Muscle of leg (tissue), 11 donors: ENCODE results near the gene KCNJ5. TPM values are rescaled to one million over a fixed set of nuclear protein-coding genes. Genes with fewer than 3 reads are reported as not detected.
"Not testable (repeated sequence)": the region's sequence is repeated elsewhere in the genome, so short reads cannot be mapped to it uniquely, and the experiment has no call there.

Experiments used
- DNase-seq: peaks from one replicate; pipeline ENCODE4 v3.0.0; 2013
- H3K27ac ChIP-seq: one replicate; pipeline ENCODE4 v1.5.1; 2013; ENCODE audit warnings: mild to moderate bottlenecking, low read length, control low read depth
- H3K27me3 ChIP-seq: one replicate; pipeline ENCODE4 v1.6.1; 2013; ENCODE audit warnings: low read length; ENCODE audit not compliant: control insufficient read depth, insufficient read depth
- H3K36me3 ChIP-seq: one replicate; pipeline ENCODE4 v1.6.1; 2013; ENCODE audit warnings: low read length; ENCODE audit not compliant: control insufficient read depth, insufficient read depth
- H3K4me1 ChIP-seq: one replicate; pipeline ENCODE4 v1.6.1; 2013; ENCODE audit warnings: low read length; ENCODE audit not compliant: control insufficient read depth, insufficient read depth
- H3K4me3 ChIP-seq: one replicate; pipeline ENCODE4 v1.5.1; 2013; ENCODE audit warnings: low read length, control low read depth
- H3K9me3 ChIP-seq: replicated peaks from 2 replicates; pipeline ENCODE4 v1.6.1; 2013; ENCODE audit warnings: low read depth, low read length; ENCODE audit not compliant: control insufficient read depth
- WGBS: methylation state at CpG from one replicate; pipeline ENCODE4 v1.1.5; 2013; ENCODE audit warnings: missing lambda C conversion rate; ENCODE audit not compliant: insufficient coverage; 5-methylcytosine and 5-hydroxymethylcytosine counted together
- polyA plus RNA-seq, 8 donors: library from polyadenylated mRNA; unstranded; fragments of 120-200 nt; gene quantifications; one replicate each; pipeline versions ENCODE4 v1.2.1 to v1.2.3, GENCODE V29; 2013; ENCODE audit warnings: inconsistent platforms in 1 of 8, low replicate concordance in 1 of 8; ENCODE audit not compliant: insufficient read length in 8 of 8, insufficient read depth in 1 of 8
- total RNA-seq: library from RNA; stranded (reverse); fragments of 120-200 nt; gene quantifications from one replicate; pipeline ENCODE4 v1.2.4, GENCODE V29; 2013

Gene KCNJ5
- total and polyA plus RNA-seq, 9 donors, result 0.35 to 1.5 (median 0.57) TPM

- peaks cover 41% of the 10 kb centered on the region for H3K4me1 ChIP-seq
- no peak for DNase-seq
- H3K36me3 ChIP-seq, result no peaks in the 10 kb centered on the region
These were observed 20.5 kb downstream of the KCNJ5 start for GRCh38 chr11:128911701-128912100.

DNA sequence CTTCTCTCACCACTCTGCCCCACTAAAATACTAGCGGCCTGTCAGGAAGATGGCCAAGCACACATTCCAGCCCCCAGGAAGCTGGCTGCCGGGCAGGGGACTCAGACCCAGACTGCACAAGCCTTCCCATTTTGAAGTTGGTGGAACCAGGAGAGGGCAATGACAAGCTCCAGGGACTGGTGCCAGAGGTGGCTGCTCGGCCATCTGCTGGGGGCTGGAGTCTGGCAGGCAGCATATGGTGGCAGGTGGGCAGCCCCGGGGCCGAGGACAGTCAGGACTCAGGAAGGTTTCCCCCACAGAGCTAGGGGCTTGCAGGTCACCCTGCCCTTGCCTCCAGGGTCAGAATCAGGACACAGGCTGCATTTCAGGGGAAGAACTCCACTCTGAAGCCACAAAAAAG, 22.6 kb downstream of the KCNJ5 start:
- Histone ChIP-seq H3K4me3 (no peak overlapping the region), H3K27ac (no peak overlapping the region), H3K4me1 (peaks cover 35% of the 10 kb centered on the region), H3K9me3 (no peaks in the 10 kb centered on the region), H3K36me3 (no peaks in the 10 kb centered on the region), H3K27me3 (no peaks in the 10 kb centered on the region)
- 86% methylated on average over 1 of the region's 5 CpGs for WGBS
- DNase-seq, result no peak

More at GRCh38 chr11:128911701-128912100, 20.5 kb downstream of the KCNJ5 start:
- Histone ChIP-seq H3K27me3 (no peaks in the 10 kb centered on the region), H3K4me3 (no peak overlapping the region), H3K27ac (no peak overlapping the region), H3K9me3 (no peaks in the 10 kb centered on the region)
- 96% methylated on average over 13 of the region's 18 CpGs for WGBS

GRCh38 chr11:128914216-128915148, 23.3 kb downstream of the KCNJ5 start:
- DNase-seq, result no peak
- H3K27me3 ChIP-seq, result no peaks in the 10 kb centered on the region
- H3K4me1 ChIP-seq, result peaks cover 28% of the 10 kb centered on the region
- H3K36me3 ChIP-seq, result no peaks in the 10 kb centered on the region
- no peaks in the 10 kb centered on the region for H3K9me3 ChIP-seq
- no peak overlapping the region for H3K27ac ChIP-seq
- H3K4me3 ChIP-seq, result no peak overlapping the region
- 86% methylated on average over 14 of the region's 18 CpGs for WGBS

DNA sequence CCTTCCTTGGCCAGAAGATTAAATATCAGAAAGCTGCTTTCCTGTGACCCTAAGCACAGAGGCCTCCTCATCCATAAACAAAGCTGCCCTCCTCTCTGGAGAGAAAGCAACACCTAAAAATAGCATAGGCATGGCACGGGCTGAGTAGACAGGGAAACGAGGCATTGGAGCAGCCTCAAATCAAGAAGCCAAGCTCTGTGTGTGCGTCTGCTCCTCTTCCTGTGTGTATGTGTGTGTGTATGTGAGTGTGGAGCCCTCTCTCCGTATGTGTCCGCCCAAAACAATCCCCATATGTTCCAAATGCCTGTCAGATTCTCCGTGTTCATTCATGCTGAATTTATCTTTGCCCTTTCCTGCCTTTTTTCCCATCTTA, 24.0 kb downstream of the KCNJ5 start:
- Histone ChIP-seq H3K27me3 (no peaks in the 10 kb centered on the region), H3K9me3 (no peaks in the 10 kb centered on the region), H3K36me3 (no peaks in the 10 kb centered on the region), H3K27ac (no peak overlapping the region), H3K4me3 (no peak overlapping the region), H3K4me1 (peaks cover 25% of the 10 kb centered on the region)
- no peak for DNase-seq
- 41% methylated on average over 2 of the region's 6 CpGs for WGBS

DNA sequence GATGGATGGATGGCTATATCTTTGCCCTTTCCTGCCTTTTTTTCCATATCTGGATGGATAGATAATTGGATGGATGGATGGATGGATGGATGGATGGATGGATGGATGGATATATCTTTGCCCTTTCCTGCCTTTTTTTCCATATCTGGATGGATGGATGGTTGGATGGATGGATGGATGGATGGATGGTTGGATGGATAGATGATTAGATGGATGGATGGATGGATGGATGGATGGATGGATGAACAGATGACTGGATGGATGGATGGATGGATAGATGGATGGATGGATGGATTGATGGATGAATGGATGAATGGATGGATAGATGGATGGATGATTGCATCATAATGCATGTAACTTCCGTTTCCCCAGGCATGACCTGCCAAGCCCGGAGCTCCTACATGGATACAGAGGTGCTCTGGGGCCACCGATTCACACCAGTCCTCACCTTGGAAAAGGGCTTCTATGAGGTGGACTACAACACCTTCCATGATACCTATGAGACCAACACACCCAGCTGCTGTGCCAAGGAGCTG, 24.9 kb downstream of the KCNJ5 start:
- peaks cover 25% of the 10 kb centered on the region for H3K4me1 ChIP-seq
- H3K27me3 ChIP-seq, result no peaks in the 10 kb centered on the region
- WGBS, result 80% methylated on average over 1 of the region's 3 CpGs

DNA sequence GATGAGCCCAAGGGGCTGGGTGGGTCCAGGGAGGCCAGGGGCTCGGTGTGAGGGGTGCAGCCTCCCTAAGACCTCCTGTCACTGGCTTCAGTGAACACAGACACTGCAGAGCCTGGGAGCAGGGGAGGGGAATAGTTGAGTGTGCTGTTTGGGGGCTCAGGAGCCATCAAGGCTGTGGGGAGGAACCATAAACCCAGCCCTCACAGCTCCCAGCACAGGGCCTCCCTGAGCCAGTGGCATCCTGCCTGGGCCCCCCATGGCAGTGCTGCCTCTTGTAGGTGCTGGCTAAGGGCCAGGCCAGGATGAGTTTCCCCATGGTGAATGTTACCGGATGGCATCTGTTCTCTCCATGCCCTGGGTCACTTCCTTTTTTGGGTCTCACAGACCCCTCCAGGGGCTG, 25.5 kb downstream of the KCNJ5 start:
- peaks cover 25% of the 10 kb centered on the region for H3K4me1 ChIP-seq
- H3K27me3 ChIP-seq, result no peaks in the 10 kb centered on the region
- no peak overlapping the region for H3K27ac ChIP-seq
- 80% methylated on average over 2 of the region's 2 CpGs for WGBS
- no peak for DNase-seq
- H3K4me3 ChIP-seq, result no peak overlapping the region
- H3K9me3 ChIP-seq, result no peaks in the 10 kb centered on the region
- H3K36me3 ChIP-seq, result no peaks in the 10 kb centered on the region

More for the DNA sequence above, 24.9 kb downstream of the KCNJ5 start:
- Histone ChIP-seq H3K36me3 (no peaks in the 10 kb centered on the region), H3K9me3 (no peaks in the 10 kb centered on the region), H3K4me3 (no peak overlapping the region), H3K27ac (no peak overlapping the region)
- no peak for DNase-seq

DNA sequence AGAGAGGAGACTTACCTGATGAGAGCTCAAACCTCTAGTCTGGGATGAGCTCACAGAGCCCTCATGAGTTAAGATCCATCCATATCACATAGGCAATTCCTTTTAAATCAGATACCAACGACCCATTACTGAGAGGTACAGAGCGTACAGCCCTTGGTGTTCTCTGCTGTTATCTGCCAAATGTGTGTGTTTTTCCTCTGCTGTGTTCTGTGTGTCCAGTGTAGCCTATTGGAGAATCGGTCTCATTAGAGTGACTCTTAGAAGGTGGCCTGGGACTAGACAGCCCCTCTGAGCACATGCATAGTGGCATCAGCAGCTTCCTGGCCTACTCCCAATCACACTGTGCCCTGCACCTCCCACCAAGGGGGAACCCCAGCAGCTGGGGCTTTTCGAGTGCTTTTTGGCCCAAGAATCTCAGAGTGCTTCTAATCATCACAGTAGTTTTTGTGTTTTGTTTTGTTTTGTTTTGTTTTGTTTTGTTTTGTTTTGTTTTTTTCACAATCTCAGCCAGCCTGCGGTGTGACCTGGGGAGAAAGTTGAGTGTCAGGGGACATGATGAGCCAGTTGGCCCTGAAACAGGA, 26.1 kb downstream of the KCNJ5 start:
- 73% methylated on average over 1 of the region's 5 CpGs for WGBS
- no peak overlapping the region for H3K27ac ChIP-seq
- no peaks in the 10 kb centered on the region for H3K27me3 ChIP-seq
- no peak overlapping the region for H3K4me3 ChIP-seq
- H3K9me3 ChIP-seq, result no peaks in the 10 kb centered on the region
- H3K36me3 ChIP-seq, result no peaks in the 10 kb centered on the region
- H3K4me1 ChIP-seq, result peaks cover 25% of the 10 kb centered on the region
- DNase-seq, result no peak

DNA sequence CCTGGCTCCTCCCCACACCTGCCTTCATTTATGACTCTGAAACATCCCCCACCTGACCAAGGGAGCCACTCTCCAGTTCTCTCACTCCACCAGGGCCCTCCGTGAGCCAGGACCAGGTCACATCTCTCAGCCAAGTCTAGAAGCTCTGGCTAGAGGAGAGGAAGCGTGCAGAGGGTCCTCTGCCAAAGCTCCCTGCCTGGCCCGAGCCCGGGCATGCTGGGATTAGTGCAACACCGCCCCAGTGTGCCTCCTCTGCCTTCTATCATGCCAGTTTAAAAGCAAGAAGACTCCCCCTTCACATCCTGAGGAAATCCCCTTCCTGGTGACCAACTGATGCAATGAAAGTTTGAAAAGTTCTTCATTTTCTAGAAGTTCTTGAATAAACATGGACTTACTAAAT, 28.1 kb downstream of the KCNJ5 start:
- Histone ChIP-seq H3K36me3 (no peaks in the 10 kb centered on the region), H3K9me3 (no peaks in the 10 kb centered on the region), H3K27me3 (no peaks in the 10 kb centered on the region), H3K4me1 (peaks cover 27% of the 10 kb centered on the region), H3K27ac (no peak overlapping the region), H3K4me3 (no peak overlapping the region)
- no CpG with 5 or more reads among the region's 5 CpGs for WGBS
- no peak for DNase-seq

DNA sequence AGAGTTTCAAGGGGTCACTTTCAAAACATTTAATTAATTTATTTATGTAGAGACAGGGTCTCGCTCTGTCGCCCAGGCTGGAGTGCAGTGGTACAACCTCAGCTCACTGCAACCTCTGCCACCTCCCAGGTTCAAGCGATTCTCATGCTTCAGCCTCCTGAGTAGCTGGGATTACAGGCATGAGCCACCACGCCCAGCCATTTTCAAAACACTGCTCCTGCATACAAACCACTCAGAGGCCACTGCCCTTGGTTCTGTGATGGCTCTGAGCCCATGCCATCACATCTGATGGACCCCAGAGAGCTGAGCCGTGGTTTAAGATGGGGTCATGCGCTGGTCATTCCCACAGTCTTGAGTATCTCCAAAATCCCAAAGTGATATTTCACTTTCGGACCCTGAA, 28.5 kb downstream of the KCNJ5 start:
- H3K4me1 ChIP-seq, result peaks cover 27% of the 10 kb centered on the region
- not testable (repeated sequence) for H3K9me3 ChIP-seq, DNase-seq, H3K4me3 ChIP-seq, H3K27me3 ChIP-seq, H3K36me3 ChIP-seq, H3K27ac ChIP-seq
- WGBS, result 49% methylated on average over 2 of the region's 7 CpGs

- H3K27ac ChIP-seq, result no peak overlapping the region
- WGBS, result 94% methylated on average over 14 of the region's 15 CpGs
- H3K27me3 ChIP-seq, result no peaks in the 10 kb centered on the region
- H3K9me3 ChIP-seq, result no peaks in the 10 kb centered on the region
- no peak for DNase-seq
- no peaks in the 10 kb centered on the region for H3K36me3 ChIP-seq
- H3K4me3 ChIP-seq, result no peak overlapping the region
- peaks cover 26% of the 10 kb centered on the region for H3K4me1 ChIP-seq
These were observed 29.5 kb downstream of the KCNJ5 start for GRCh38 chr11:128920666-128921065.
